Measurements from ENCODE around the gene PPARD.
"Not testable (repeated sequence)": the region's sequence is repeated elsewhere in the genome, so short reads cannot be mapped to it uniquely, and the experiment has no call there.

Gene PPARD

GRCh38 chr6:35312807-35313206 is 29.6 kb upstream of the PPARD start:
- no peak for DNase-seq

GRCh38 chr6:35317483-35318195 is 24.7 kb upstream of the PPARD start:
- no peak for DNase-seq

GRCh38 chr6:35318196-35319171 is 23.9 kb upstream of the PPARD start:
- DNase-seq = no peak

GRCh38 chr6:35319346-35320030 is 22.9 kb upstream of the PPARD start:
- DNase-seq = no peak

GRCh38 chr6:35320031-35320410 is 22.3 kb upstream of the PPARD start:
- DNase-seq = no peak

GRCh38 chr6:35321091-35321490 is 21.3 kb upstream of the PPARD start:
- DNase-seq = no peak

- peak; percentile 68 for DNase-seq
These were observed 14.9 kb upstream of the PPARD start for GRCh38 chr6:35327349-35328027.

GRCh38 chr6:35328108-35328723 is 14.1 kb upstream of the PPARD start:
- DNase-seq = no peak

- DNase-seq = not testable (repeated sequence)
These were observed 13.4 kb upstream of the PPARD start for GRCh38 chr6:35328965-35329364.

- DNase-seq = no peak
These were observed 11.7 kb upstream of the PPARD start for GRCh38 chr6:35330541-35331119.

- peak; percentile 60 for DNase-seq
These were observed 10.1 kb upstream of the PPARD start for GRCh38 chr6:35332074-35332887.

- DNase-seq = no peak
These were observed 801 bp upstream of the PPARD start for GRCh38 chr6:35341557-35341956.

GRCh38 chr6:35343092-35343834 is 905 bp downstream of the PPARD start:
- DNase-seq = no peak

- no peak for DNase-seq
These were observed 1.6 kb downstream of the PPARD start for GRCh38 chr6:35343835-35344550.

GRCh38 chr6:35351422-35351821 is 9.1 kb downstream of the PPARD start:
- DNase-seq = no peak

GRCh38 chr6:35352735-35353134 is 10.4 kb downstream of the PPARD start:
- DNase-seq = no peak

GRCh38 chr6:35354361-35355135 is 12.2 kb downstream of the PPARD start:
- no peak for DNase-seq

GRCh38 chr6:35356391-35356790 is 14.0 kb downstream of the PPARD start:
- no peak for DNase-seq

GRCh38 chr6:35357677-35358076 is 15.3 kb downstream of the PPARD start:
- no peak for DNase-seq
